Sigmoid colon (tissue), 4 donors: ENCODE data around the gene FDX1.

Experiments used
- CTCF ChIP-seq, 4 experiments: fragments of 450-650 bp in 3 of 4; fragments of 200-600 bp in 1 of 4; IDR thresholded peaks; one replicate each; pipeline ENCODE4 v1.5.1; 2016 to 2019; ENCODE audit warnings: antibody characterized with exemption in 4 of 4, mild to moderate bottlenecking in 3 of 4, moderate library complexity in 2 of 4
- EP300 ChIP-seq, 4 donors: sonication (generic); formaldehyde crosslinking; IDR thresholded peaks; one replicate each; pipeline ENCODE4 v1.6.1; 2017; ENCODE audit warnings: antibody characterized with exemption in 4 of 4
- POLR2A ChIP-seq, 2 donors: fragments of 450-650 bp; IDR thresholded peaks; one replicate each; pipeline ENCODE4 v1.6.1; 2016; ENCODE audit warnings: antibody characterized with exemption in 2 of 2, mild to moderate bottlenecking in 2 of 2, moderate library complexity in 2 of 2

- TF ChIP-seq CTCF (IDR thresholded peaks at IDR 0.05) (no peak), POLR2A (IDR thresholded peaks at IDR 0.05) (no peak), EP300 (IDR thresholded peaks at IDR 0.05) (no peak)
Observed at GRCh38 chr11:110438017-110438416, 8.3 kb downstream of the FDX1 start.
